NCI-H510A treated with DMSO at 0.1 percent for 48 hours (cell line): ENCODE results near the gene LAMP5.

Experiments used
- DNase-seq: peaks from one replicate; lab custom pipeline; 2025; lab: John Stamatoyannopoulos, UW

LAMP5 gene

DNA sequence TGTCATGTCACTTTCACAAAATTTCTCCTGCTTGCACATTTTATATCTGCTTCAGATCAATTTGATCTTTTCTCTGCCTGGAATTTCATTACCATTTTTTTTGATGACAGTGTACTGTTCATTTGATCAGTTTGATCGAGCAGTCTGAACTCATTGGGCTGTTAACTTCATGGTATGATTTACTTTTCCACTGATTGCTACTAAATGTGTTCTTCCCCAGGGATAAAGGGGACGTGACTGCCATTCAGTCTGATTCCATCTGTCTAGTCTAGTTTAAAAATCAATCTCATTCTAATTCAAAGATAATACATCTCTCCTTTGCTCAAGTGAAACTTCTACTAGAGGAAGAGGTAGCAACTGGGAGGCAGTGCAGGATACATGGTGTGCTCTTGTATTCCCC is 21.1 kb downstream of the LAMP5 start:
- DNase-seq = no peak

DNA sequence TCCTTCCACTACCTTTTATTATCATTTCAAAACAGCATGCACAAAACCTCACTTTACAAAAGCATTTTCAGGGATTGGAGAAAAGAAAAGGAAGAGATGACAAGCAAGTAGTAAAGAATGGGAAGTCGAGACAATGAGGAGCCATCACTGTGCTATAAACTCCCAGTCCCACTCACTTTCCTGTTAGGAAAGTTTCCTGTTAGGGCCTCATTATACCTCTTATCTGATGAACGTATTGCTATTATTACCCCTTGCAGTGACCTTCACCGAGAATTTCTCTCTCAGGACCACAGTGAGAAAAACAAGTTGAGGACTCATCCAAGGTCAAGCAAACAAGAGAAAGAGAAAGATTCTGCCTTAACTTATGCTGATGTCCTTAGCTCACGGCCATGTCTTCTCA is 28.8 kb downstream of the LAMP5 start:
- no peak for DNase-seq

DNA sequence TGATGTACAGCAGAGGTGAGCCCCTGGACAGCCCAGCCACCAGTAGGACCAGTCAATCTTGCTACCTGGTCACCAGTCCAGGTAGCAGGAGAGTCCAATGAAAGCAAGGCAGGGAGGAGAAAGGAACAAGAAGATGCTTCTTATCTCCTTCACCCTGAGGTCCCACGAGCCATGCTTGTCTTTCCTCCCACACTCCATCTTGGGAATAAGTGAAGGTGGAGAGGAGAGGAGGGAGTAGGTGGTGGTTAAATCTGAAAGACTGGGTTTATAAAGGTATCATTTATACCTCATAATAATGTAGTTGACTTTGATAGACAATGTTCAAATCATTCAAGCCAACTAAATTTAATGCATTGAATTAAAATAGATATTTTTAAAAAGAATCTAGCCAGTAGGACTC is 35.9 kb downstream of the LAMP5 start:
- no peak for DNase-seq

DNA sequence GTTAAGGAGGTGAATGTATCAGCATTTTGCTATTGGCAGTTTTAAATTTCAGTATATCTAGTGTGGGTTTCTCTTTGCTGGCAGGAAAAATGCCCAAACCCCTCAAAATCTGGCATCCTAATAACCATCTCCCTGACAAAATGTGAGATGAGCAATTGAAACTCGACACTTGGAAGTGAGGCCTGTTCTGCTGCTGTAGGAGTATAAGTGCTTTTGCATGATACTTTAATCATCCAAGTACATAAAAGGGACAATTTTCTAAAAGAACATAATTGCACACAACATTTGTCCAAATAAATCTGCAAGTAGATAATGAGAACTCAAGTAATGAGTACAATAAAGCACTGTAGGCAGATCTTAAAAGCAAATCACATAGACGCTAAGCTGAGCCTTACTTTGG is 36.5 kb downstream of the LAMP5 start:
- DNase-seq = no peak

DNA sequence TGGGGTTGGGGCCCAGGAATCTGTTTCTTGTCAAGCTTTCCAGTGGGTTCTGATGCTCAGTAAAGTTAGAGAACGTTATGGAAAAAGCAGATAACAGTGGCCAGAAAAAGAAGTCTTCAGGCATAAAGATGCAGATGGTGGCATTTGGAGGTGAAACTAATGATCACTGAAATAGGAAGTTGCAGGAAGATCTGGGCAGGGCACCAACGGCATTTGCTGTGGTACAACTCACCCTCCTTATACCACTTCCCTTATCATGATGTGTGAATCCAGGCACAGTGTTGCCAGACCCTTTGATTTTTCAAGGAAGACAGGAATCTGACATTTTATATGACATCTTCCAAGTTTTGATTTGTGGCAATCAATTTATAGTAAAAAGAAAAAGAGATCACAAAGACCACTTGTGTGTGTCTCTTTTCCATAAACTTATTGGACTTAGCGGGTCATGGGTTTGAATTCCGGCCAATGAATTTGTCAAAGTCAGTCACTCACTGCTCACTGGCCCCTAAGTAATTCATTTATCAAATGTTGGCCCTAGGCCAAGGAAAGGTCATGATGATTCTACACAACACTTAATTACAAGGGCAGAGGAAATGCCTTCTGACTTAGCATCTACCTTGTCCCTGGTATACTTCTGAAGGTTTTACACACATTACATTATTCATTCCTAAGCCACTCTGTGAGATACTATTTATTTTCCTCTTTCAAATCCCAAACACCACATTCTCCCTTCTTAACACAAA is 37.6 kb downstream of the LAMP5 start:
- DNase-seq = no peak

DNA sequence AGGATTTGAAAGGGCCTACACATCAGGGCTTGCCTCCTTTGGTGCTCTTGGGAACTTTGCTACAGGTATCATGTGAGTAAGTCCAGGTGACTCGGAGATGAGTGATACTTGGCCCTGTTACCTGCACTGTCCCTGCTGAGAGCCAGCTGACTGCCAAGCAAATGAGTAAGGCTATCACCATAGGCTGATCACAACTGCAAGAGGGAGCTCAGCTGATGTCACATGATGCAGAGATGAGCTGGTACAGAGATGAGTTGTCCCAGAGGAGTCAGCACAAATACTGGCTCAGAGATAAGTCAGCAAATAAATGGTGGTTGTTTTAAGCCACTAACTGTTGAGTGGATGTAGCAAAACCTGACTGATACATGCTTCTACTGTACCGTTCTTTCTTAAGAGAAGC is 41.4 kb downstream of the LAMP5 start:
- DNase-seq = no peak

GRCh38 chr20:9557411-9557810 is 43.0 kb downstream of the LAMP5 start:
- no peak for DNase-seq

DNA sequence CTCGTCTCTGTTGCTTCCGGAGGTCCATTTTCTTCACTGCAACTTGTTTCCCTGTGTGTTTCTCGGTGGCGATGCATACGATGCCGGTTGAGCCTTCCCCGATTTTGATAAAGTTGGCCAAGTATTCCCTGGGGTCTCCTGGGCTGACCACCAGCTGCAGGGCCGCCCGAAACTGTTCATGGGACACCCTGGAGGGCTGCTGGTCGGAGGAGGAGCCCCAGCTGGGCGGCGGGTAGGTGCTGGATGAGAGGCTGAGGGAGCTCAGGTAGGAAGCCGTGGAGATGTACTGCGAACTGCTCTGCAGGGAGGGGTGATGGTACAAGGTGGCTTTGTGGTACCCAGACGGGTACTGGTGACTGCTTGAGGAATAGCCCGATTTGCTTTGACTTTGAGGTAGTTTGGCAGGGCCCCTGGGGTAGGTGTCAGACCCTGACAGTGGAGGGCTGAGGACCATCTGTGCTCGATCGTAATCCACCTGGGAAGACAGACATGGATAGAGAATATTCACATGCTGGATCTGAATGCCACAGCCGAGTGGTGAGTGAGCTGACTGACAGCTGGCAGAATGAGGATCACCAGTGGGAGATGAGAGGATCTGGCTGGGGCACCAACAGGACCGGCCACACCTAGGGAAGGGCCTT is 51.6 kb downstream of the LAMP5 start:
- DNase-seq = no peak

DNA sequence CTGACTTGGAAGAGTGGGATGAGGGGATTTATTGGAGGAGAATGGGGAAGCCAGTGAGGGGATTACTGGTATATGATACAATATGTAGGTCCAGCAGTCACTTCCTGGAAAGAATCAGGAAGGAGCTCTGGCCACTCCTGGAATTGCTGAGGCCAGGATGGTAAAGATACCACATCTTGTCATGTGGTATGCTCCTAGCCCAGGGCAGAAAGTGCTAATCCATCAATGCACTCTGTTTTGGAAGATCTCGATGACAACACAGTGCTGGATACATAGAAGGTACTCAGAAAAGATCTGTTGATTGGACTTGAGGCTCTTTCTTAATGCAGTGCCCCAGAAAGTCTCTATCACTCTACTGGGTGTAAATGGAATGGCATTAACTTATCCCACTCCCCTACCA is 52.6 kb downstream of the LAMP5 start:
- DNase-seq = no peak

DNA sequence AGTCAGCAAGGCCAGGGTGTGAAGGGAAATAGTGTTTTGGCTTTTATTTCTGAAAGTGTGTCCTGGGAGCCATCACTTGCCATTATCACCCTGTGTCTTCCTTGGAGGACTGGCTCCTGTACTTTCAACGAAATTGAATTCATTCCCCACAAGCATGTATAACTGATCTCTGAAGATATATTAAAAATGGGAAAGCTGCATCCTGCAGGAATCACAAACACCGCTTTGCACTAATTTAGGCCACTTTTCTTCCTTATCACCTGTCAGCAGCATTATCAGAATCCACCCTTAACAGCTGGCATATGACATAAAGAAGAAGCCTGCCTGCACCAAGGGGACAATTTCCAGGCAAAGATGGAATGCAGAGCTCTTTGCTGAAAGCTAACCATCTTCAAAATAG is 56.2 kb downstream of the LAMP5 start:
- DNase-seq = no peak

DNA sequence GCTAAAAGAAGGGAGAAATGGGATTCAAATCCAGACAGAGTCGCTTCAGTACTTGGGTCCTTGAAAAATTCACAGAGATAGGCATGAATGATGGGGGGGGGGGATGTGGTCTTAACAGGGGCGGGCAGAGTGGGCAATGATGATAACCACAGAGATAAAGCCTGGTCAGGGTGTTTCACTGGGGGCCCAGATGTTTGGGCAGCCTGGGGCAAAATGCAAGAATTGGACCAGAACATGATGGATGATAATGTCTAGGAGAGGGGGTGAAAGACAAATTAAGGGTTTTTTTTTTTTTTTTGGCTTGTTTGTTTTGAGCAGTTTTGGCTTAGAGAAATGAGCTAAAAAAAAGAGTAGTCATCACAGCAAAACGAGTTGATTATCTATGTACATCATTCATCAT is 57.4 kb downstream of the LAMP5 start:
- DNase-seq = no peak

- no peak for DNase-seq
Observed at GRCh38 chr20:9572670-9573069, 58.3 kb downstream of the LAMP5 start.

- DNase-seq = no peak
Observed at GRCh38 chr20:9573335-9574151, 59.2 kb downstream of the LAMP5 start.

DNA sequence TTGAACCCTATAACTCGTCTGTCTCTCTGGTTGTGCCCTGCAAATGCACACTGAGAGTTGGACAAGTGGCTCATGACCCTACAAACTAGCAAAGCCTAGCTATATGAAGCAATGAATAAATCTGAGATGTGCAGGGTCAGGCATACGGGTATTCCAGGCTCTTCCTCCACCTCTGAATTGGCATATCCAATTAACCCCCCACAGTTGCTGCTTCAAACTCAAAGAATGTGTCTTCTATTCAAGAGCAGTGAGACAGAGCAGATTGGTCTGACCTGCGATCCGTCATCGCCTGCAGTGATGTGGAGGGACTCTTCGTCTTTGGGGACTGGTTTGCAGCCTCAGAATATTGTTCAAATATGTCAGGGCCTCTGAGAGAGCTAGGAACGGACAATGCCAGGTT is 59.8 kb downstream of the LAMP5 start:
- DNase-seq = no peak

GRCh38 chr20:9574776-9575175 is 60.4 kb downstream of the LAMP5 start:
- DNase-seq = no peak

- no peak for DNase-seq
Observed at GRCh38 chr20:9575836-9576235, 61.4 kb downstream of the LAMP5 start.

DNA sequence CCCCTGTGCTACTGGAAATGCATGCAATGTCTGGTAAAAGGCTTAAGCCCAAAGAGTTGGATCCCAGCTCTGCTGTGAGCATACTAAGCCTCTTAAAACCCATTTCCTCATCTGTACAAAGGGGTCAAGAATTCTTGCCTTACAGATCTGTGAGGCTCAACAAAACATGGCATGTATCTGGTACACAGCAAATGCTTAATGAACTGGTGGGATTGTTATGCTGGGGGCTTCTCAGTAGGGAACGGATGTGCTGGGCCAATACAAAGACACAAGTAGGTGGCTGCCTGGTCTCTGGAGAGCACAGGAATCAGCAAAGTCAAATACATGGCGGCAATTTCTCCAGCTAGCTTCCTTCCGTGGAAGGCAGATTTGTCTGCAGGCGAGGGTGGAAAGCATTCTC is 62.3 kb downstream of the LAMP5 start:
- no peak for DNase-seq

DNA sequence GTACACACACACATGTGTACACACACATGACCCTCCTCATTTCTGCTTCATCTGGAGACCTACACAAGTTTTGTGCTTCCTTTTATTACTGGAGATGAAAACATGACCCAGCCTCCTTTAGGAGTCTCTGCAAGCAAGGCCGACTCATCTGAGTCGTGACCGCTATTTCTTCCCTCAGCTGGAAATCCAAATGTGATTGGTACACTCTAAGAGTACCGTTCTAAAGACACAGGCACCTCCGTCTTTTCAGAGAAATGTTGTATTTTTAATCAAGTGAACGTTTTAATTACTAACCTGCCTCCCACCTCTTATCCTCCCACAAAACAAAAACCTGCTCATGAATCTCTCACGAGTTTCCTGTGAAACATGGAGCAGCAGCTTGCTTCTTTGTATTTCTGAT is 63.0 kb downstream of the LAMP5 start:
- DNase-seq = no peak

DNA sequence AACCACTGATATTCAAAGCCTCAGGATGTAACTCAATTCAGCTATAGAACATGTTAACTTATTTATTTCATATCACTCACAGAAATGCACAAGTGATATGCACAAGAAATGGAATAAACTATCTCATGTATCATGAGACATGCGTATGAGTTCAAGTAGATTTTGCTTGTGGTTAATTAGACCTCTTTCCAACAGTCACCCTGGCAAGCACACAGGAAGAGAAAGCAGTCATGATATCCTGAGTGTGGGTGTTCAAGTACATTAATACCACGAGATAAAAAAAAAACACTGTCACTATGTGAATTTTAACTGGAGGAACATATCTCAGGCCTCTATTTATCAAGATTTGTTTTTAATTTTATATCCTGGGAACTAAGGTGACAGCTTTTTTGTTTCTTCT is 64.2 kb downstream of the LAMP5 start:
- DNase-seq = no peak
